ENCODE results near the gene LEKR1.

LEKR1 gene

DNA sequence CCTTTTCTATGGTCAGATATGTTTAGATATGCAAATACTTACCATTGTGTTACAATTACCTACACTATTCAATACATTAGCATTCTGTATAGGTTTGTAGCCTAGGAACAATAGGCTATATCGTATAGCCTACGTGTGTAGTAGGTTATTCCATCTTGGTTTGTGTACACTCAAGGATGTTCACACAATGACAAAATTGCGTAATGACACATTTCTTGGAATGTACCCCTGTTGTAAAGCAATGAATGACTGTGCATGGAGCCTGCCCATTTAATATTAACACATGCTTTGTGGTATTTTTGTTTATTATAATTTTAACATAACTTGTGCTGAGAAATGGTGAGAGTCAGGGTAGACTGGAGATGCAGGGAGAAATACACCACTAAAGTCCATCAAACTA, 154.9 kb downstream of the LEKR1 start:
- no peak for DNase-seq (ENCODE audit: low spot score)

DNA sequence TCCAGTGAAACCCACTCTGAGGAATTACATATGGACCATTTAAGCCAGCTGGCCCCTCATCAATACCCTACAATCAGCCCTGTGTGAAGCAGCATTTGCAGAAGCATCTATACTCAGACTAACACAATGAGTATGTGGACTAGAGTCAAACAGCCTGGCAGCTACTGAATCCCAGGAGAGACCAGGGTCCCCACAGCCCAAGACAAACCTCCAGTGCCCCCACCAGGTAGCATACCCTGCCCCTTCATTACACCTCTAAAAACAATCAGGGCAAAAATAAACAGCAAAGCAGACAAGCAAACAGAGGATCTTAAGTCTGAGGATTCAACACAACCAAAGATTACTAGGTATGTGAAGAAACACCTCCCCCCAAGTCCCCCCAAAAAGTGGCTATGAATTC, 157.4 kb downstream of the LEKR1 start:
- no peak for DNase-seq (ENCODE audit: low spot score)

DNA sequence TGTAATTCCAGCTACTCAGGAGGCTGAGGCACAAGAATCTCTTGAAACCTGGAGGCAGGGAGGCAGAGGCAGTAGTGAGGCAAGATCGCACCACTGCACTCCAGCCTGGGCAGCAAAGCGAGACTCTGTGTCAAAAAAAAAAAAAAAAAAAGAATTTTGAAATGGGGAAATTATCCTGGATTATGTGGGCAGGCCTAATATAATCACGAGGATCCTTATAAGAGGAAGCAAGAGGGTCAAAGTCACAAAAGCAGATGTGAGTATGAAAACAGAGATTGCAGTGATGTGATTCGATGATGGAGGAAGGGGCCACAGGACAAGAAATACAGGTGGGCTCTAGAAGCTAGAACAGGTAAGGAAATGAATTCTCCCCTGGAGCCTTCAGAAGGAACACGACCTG, 159.6 kb downstream of the LEKR1 start:
- DNase-seq (ENCODE audit: low spot score): no peak

DNA sequence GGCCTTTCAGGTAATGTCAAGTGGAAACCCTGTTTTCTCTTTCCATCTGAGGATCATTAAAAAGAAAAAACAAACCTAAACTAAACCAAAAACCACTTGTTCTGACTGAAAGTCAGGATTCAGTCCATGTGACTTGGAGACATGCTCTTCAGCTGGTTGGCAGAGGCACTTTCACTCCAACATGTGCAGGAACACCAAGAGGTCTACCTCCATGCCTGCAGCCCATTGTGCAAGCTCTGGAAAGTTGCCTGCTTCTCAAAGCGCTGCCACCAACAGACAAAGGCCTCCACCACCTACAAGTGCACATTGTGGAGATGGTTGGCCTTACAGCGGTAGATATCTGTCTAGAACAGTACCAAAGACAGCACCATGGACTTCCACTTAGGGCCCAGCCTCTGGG, 161.8 kb downstream of the LEKR1 start:
- no peak for DNase-seq (ENCODE audit: low spot score)

DNA sequence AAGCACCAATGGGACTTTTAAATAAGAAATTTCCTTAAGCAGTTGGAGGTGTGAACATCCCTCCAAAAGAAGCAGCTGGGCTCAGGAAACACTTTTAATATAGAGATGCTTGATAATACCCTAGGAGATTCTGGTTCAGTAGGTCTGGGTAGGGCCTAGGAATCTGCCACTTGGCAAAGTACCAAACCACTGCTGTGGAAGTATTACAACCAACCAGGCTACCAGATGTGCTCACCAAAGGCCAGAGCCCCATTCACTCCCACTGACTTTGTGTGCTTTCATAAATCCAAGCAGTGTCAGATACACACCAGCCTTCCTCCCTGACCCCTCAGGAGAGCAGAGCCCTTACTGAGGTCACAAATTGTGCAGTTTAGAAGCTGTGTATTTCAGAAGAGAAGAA, 171.2 kb downstream of the LEKR1 start:
- no peak for DNase-seq (ENCODE audit: low spot score)

DNA sequence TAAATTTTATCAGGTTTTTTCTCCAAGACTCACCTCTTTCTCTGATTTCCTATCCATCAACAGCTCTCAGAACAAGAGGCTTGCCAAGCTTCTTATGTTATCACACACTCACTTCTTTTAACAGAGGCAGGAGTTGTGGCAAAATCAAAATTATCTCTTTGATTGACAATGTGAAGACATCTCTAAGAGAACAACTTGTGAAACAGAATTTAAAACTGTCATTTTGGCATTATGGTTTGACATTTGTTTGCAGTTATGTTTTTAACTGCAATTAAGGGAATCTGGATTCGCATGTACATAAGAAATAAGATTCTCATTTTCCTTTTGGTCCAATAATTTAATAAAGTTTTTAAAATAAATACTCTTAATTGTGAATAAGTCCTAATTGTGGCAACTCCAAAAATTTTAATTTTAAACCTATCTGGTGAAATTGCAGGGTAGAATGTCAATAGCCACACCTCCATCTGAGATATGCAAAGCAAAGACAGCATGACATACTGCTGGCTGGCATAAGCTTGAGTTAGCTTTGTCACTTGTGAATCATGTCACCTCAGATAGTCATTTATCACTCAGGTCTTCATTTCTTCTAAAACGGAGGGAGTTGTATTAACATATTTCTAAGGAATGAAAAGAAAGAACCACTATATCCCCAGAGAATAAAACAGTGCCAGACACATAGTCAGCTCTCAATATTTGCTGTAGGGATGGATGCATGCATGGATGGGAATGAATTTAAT, 175.2 kb downstream of the LEKR1 start:
- no peak for DNase-seq (ENCODE audit: low spot score)

DNA sequence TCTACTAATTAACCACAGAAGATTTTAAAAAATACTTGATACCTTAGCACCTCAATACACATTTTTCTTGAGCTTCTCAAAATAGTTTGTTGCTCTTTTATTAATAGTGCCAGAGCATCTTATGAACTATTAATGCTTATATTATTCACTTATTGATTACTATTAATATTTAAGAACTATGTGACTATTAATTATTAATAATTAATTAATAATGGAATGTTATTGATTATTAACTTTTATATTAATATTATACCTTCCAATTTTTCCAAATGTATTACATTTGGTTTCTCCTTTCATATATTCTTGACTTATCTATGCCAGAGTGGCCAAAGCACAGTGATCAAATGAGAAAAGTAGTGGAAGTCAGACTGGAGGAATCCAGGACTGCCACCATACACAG, 195.5 kb downstream of the LEKR1 start:
- DNase-seq (ENCODE audit: low spot score): no peak

DNA sequence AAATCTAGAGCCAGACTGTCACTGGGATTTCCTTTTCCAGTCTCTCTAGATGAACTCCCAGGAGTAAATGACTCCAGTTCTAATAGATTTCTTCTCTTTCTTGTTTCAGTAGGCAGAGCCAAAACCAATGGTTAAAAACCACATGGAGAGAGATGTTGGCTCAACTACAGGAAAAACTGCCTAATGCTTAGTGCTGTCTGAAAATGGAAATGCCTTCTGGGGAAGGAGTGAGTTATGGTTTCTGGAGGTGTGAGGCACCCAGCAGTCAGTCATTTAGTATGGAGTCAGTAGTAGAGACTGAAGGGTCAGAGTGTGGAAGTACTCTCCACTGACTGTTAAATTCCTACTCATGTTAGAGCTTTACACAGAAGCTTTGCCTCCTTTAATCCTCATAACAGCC, 197.1 kb downstream of the LEKR1 start:
- no peak for DNase-seq (ENCODE audit: low spot score)

DNA sequence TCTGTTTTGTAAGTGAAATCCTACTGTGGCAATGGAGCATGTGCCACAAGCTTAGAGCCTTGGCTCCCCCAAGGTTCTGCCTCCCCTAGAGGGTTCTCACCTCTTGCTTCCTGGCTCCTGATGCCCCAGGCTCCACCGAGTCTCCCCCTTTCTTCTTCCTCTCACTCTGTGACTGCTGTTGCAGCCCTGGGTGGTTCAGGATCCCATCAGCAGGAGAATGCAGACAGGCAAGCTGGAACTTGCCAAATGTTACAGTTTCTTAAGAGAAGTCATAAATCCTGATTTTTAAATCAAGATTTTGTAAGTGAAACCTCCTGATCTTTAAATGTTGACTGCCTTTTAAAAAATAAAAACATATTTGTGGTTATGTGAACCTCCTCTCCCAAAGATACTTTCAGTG, 199.9 kb downstream of the LEKR1 start:
- DNase-seq (ENCODE audit: low spot score): no peak

DNA sequence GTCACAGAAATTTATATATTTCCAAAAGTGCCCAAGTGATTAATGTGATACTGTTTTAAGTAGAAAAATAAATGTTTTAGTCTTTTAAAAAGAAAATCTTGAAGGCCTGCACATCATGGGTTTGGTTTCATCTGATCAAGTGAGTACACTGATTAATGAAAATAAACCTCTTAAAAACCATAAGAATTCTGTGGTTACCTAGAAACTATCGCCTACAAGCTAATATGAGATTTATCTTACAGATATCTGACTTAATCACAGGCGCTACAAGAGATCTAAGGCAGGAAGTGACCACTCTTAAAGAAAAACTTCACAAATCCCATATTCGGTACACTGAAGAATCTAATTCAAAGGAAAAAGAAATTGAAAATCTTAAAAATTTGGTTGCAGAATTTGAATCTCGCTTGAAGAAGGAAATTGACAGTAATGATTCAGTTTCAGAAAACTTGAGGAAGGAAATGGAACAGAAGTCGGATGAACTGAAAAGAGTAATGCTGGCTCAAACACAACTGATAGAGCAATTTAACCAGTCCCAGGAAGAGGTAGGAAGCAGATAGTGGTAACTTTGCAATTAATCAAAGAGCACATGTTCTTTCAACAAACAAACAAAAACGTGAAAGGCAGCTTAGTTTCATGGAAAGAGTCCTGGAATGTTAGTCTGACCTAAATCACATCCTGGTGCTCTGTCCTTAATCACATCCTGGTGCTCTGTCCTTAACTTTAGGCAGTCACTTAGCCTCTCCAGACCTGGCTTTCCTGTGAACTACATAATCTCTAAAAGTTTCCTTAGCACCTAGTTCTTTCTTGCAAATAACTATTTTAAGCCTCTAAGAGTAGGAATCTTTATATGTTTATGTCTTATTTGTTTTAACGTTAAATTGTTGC, 201.9 kb downstream of the LEKR1 start:
- DNase-seq (ENCODE audit: low spot score): no peak

DNA sequence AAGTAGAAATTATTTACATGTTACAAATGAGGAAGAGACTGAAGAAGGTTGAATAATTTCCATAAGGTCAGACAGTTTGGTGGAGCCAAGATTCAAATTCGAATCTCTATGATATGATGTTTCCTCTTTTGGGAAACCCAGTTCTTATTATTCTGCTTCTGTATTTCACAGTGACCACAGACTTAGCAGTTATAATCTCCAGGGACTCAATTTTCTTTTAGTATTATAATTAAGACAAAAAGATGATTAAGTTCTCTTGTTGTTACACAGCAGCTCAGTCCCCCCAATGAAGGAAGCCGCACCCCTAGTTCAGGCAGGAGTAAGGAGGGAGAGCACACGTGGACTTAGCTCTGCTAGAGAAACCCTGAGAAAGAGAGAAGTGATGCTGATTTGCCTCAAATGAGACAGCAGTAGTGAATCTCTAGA, 203.2 kb downstream of the LEKR1 start:
- no peak for DNase-seq (ENCODE audit: low spot score)

DNA sequence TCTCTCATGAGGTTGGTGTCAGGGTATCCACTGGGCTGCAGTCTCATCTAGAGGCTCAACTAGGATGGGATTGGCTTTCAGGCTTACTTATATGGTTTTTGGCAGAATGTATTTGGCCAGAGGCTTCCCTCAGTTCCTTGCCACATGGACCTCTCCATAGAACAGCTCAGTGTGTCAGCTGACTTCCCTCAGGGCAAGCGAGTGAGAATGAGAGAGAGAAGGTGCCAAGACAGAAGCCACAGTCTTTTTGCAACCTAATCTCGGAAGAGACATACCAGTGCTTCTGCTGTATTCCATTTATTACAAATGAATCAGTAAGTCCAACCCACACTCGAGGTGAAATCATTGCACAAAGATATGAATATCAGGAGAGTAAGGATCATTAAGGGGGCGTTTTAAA, 204.6 kb downstream of the LEKR1 start:
- no peak for DNase-seq (ENCODE audit: low spot score)

DNA sequence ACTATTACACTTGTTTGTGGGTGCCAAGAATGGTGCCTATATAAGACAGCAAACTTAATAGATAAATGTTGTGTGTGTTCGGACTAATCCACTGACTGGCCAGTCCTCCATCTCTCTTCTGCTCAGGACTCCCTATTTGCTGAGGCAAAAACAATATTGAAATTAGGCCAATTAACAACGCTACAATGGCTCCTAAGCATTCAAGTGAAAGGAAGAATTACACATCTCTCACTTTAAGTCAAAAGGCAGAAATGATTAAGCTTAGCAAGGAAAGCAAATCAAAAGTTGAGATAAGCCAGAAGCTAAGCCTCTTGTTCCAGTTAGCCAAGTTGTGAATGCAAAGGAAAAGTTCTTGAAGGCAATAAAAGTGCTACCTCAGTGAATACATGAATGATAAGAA, 206.8 kb downstream of the LEKR1 start:
- DNase-seq (ENCODE audit: low spot score): no peak

DNA sequence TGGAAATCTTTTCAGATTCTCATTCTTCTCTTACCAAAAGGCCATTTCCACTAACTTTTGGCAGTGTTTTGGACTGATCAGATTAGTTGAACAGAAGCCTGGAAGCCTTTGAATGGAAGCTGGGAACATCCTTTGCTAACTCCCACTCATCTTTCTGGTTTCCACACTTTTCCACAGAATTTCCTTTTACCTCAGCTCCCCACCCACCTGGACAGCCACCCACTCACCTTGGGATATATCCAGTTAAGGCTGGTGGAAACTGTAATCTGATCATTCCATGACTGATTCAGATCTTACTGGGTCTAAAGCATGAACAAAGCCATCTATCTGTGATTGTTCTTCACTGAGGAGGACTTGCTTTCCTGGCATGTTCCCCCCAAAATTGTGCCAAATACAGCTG, 214.3 kb downstream of the LEKR1 start:
- DNase-seq (ENCODE audit: low spot score): no peak

DNA sequence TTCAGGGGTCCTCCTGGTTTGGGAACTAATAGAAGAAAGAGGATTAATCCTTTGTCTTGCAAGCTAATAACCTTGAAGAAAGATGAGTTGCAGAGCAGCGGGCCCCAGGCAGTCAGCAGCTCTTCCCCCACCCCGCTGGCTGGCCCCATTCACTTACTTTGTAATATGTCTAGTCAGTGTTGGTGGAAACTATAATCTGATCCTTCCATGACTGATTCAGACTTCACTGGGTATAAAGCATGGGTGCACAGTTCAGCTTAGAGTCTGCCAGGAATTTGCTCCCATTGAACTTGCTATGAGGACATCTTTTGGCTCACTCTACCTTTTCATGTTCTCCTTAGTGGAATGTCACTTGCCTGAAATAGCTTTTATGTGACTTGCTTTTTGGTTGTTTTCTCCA, 216.1 kb downstream of the LEKR1 start:
- no peak for DNase-seq (ENCODE audit: low spot score)

DNA sequence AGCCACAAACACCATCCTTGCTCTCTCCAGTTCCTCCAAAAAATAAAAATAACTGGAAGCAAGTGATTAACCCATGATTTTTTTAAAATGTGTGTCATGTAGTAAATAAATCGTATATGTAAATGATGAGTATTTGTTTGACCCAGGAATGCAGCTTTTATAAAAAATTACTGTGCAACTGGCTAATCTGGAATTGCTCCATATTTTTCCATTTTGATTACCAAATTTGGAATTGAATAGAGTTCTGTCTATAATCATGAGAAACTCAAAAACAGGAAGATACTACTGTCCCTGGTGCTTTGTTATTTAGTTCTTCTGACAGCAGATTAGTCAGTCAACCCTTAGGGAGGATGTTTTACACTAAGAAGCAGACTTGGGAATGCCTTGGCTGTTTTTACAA, 217.6 kb downstream of the LEKR1 start:
- DNase-seq (ENCODE audit: low spot score): no peak

DNA sequence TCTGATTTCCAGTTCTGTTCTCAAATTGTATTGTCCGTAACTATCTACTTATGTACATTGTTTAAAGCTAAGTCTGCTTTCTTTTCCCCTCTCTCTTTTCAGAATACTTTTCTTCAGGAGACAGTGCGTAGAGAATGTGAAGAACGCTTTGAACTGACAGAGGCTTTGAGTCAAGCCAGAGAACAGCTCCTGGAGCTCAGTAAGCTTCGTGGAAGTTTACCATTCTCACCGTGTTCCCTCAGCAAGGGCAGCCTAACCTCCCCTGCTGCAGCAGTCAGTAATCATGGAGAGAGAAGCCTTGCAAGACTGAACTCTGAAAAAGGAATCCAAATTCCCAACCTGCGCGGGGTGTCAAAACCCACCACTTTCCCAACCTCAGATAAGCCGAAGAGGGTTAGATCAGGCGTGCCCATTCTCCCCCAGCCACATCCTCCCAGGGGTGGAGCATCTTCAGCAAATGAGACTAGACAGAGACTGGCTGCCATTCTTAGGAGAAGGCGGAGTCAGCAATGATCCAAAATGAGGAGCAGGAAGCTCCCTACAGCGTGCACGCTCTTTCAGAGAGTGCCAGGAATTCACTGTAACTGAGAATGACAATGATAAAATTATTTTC, 219.2 kb downstream of the LEKR1 start:
- DNase-seq (ENCODE audit: low spot score): peak; percentile 39

DNA sequence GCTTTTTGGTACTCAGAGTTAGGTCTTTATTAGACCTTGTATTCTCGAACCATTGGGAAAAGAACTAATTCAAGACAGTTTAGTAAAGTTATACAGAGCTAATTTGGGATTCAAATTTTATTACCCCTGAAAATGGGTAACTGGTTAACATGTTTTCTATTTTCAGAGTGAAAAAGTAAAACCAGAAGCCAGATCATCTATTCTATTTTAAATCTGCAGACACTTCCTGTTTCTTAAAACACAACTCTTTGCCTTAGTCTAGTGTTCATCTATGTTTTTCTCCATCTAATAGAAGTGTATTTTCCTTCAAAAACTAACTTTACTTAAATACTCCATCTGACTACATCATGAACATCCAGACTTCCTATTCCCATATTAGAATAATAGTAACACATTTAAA, 220.4 kb downstream of the LEKR1 start:
- DNase-seq (ENCODE audit: low spot score): no peak

DNA sequence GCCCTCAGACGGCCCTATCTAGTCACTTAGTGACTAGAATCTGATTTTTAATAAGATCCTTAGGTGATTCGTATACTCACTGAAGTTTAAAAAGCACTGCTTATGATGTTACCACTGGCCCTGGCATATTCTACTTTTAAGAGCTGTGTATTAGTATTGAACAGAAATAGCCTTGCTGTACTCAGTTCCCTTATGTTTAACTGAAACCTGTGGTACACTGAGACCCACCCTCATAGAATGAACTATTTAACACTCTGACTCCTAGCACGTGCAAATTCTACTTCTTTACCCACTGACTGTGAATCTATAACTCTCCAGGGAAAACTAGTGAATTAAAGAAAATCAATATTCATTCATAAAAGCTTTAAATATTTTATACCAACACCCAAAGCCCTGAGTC, 224.9 kb downstream of the LEKR1 start:
- DNase-seq (ENCODE audit: low spot score): no peak

DNA sequence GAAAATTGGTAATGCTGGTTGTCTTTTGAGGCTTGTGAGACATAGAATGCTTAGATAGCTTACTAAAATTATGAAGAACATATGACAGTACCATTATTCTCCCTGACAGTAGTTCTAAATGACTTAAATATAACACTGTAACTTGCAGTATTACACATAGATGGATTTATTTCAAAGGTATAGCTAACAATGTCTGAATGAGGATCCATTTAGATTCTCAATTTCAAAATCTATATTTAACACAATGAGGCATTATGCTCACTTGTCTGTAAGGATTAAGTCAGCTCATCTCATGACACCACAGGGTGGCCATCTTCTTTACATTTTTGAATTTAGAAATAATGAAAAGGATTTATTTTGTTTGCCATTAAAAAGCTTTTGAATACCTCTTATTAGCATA, 225.4 kb downstream of the LEKR1 start:
- DNase-seq (ENCODE audit: low spot score): no peak

DNA sequence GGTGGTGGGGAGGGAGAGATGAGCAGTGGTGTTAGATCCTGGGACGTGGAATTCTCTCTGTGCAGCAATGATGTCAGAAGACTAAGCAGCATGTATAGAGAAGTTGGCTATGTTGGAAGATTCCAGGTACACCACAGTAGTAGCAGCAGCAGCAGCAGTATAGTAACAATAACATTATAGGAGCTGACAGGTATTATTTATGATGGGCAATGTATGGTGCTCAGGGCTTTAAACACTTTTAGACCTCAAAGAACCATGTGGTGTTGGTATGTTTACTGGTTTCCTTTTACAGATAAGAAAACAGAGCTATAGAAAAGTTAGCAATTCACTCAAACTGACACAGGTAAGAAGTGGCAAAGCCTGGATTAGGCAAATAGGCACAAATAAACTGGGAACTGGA, 229.9 kb downstream of the LEKR1 start:
- no peak for DNase-seq (ENCODE audit: low spot score)

DNA sequence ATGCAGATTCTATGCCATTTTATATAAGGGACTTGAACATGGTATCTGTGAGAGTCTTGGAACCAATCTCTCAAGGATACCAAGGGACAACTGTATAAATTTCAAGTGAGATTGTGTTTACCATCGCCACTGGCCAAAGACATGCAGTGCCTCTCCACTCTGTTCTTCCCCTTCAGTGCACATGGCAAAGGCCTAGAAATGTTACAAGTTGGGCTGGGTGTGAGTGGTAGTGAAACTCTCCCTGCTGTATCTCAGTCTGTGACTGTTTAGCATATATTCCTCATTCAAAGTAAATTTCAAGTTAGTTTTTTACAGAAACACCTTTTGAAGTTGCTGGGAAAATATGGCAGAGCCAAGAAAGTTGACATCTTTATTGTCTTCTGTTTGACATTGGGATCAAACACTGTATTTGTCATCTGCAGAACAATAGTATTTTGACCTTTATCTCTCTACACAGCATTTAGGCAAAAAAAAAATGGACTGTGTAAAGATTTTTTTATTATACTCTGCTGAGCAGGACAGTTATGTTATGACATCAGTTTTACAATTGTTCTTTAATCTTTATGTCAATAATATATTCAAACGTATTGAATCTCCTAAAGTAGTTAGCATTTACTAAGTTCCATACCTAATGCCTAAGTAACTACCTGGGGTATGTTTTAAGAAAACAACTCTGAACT, 232.4 kb downstream of the LEKR1 start:
- DNase-seq (ENCODE audit: low spot score): no peak

DNA sequence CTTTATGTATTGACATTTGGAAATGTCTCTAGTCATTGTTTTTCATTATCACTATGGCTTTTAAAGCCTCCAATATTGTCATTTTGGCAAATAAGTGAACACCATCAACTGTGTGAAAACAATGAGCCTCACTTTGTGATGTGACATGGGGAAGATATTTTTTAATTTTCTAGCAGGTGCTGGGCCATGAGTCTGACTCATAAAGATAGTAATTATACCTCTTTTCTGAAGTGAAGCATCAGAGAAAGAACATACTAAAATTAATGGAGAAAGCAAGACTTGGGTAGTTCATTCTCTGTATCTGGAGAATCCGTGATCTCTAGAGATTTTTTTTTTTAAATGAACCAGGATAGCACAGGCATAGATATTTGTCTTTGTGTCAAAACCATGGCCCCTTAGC, 233.0 kb downstream of the LEKR1 start:
- DNase-seq (ENCODE audit: low spot score): no peak
